GM21717 (cell line): ENCODE data around the gene ADGRV1.

ENCODE experiments used
- ATAC-seq: cut with Tn5 transposase; IDR thresholded peaks from one replicate; pipeline ENCODE4 v1.9.1; 2021; ENCODE audit warnings: mild to moderate bottlenecking, moderate library complexity; ENCODE audit not compliant: unreplicated experiment

ADGRV1 gene

DNA sequence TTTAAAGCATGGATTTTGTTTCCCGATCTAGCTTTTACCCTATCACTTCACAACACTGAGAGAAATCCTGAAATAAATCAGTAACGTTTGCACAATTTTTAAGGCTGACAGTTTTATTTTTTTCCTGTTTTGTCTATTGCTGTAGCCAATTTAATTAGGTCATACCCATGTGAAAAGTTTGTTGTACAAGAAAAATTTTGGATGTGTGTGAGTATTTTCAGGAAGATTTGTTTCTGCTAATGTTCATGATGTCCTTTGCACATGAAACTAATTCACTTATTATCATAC, 586.7 kb downstream of the ADGRV1 start:
- ATAC-seq = no peak

DNA sequence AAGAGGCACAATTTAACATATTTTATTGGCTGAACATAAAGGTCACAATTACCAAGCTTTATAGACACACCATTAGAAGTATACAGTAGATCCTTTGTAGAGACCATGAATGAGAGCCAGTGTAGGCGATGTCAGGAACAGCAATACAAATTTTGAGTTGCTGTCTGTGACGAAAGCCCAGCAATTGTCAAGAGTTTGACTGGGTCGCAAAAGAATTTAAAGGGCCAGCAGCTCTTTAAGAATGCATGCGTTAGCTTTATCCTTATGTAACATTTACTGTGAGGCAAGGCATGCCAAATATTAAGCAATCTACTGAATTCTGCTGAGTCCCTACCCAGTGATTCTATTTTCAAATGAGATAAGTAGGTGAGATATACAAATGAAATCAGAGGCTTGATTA, 587.6 kb downstream of the ADGRV1 start:
- ATAC-seq = no peak

DNA sequence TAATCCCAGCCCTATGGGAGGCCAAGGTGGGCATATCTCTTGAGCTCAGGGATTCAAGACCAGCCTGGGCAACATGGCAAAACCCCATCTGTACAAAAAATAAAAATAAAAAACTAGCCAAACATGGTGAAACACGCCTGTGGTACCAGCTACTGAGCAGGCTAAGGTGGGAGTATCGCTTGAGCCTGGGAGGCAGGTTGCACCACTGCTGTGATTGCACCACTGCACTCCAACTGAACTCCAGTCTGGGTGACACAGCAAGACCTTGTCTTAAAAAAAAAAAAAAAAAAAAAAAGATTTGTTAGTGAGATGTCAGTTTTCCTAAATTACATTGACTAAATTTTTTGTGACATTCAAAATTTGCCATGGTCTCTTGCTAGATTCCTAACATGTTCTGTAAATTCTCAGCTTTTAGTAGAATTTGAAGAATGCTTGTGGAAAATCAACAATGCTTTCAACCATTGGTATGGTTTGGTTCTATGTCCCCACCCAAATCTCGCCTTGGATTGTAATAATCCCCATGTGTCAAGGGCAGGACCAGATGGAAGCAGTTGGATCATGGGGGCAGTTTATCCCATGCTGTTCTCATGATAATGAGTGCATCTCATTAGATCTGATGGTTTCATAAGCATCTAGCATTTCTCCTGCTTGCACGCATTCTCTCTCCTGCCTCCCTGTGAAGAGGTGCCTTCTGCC, 588.5 kb downstream of the ADGRV1 start:
- no peak for ATAC-seq

DNA sequence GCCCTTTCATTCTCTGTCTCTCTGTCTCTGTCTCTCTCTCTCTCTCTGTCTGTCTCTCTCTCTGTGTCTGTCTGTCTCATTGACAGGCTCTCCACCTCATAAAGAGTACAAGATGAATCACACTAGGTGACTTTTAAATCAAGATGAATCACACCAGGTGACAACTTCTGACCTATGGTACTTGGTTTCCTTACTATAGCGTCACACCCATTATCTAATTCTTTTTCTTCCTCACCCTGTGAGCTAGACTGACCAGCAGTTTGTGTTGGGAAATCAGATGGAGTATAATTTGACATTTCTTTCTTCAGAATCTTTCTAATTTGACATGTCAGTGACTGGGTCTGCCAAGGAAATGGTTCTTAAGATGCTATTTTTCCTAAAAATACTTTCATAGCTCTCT, 591.6 kb downstream of the ADGRV1 start:
- no peak for ATAC-seq

DNA sequence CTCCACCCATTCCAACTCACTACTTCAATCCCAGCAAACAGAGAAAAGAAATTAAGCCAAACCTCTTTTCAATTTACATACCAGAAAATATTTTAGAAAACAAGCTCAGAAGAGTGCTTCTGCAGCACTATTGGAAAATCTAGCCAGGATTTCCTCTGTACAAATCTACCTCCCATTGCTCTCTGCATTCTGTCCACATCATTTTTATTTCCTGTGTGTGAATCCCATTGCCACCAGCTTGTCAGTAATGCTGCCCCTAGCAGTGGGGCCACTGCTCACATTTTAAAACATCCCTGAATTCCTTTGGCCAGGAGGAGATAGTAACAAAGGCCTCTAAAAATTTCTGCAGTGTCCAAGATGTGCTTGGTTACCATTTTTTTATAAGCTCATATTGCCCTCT, 592.0 kb downstream of the ADGRV1 start:
- ATAC-seq = no peak

DNA sequence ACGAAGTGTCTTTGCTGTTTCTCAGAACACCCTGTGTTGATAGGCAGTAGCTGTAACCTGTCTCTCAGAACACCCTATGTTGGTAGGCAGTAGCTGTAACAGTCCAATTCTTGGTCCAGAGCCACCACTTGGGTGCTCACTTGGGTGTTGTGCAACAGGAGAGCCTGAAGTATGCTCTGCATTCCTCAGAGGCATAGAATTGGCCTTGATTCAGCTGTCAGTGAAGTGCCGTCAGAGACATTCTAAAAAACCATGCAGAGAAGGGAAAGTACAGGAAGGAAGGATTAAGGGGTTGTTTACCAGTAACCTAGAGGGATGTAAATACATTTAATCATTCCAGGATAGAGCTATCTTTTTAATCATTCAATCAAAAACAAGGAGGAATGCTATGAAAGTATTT, 593.4 kb downstream of the ADGRV1 start:
- ATAC-seq = no peak

DNA sequence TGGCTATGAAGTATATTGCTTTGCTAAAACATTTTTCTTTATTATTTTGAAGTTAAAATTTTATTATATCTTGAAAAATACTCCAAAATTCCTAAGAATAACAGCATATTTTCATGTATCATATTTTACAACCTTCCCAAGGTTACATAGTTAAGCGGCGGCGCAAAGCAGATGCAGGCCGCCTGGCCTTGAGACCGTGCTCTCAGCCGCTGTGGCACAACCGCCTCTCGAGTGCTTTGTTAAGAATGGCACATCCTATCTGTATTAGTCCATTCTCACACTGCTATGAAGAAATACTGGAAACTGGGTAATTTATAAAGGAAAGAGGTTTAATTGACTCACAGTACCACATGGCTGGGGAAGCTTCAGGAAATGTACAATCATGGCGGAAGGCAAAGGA, 595.7 kb downstream of the ADGRV1 start:
- ATAC-seq = no peak

DNA sequence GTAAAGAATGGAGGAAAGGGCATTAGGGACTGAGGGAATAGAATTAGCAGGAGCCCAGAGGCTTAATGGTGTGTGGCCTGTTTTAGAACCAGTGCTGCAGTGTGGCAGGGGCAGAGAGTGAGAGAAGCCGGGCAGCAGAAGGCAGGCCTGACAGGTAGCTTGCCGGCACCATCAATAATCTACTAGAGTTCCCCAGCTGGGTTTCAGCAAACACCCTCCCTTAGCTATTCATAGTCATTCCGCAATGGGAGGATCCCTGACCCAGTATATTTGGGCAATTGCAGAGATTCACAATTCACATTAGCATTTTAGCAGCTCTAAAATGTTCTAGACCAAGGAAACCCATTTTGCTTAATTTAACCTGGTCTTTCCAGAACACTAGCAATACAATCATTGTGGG, 596.7 kb downstream of the ADGRV1 start:
- ATAC-seq = no peak

DNA sequence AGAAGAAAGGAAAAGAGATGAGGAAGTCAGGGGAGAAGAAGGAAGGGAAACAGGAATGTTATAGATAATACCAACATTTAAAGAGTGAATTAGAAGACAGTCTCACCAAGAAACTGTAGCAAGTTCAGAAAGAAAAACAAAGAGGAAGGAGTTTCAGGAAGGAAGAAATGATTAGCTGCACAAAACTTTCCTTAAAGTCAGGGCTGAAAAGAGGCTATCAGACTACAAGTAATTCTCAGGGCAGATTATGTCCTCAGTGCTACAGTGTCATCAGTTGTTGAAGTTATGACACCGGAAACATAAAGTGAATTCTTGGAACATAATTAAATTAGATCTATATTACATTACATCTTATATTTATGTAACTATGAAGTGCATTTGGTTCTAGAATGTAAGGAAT, 597.6 kb downstream of the ADGRV1 start:
- ATAC-seq = no peak

DNA sequence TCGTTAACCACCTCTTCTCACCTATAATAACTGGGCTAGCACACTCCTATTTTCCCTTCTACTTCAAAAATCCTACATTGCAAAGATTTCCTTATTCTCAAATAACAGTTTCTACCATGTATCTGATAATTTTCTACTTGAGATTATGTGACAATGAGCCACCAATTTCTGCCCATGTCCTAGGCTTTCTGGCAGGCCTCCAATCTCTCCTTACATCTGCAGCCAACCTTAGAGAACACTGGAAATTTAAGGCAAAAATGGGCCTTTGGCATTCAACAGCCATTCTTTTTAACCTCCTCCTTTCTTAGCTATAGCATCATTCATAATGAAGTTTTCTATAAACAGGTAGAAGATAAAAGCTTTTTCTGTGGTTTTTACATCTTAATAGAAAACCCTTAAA, 599.4 kb downstream of the ADGRV1 start:
- ATAC-seq = no peak

DNA sequence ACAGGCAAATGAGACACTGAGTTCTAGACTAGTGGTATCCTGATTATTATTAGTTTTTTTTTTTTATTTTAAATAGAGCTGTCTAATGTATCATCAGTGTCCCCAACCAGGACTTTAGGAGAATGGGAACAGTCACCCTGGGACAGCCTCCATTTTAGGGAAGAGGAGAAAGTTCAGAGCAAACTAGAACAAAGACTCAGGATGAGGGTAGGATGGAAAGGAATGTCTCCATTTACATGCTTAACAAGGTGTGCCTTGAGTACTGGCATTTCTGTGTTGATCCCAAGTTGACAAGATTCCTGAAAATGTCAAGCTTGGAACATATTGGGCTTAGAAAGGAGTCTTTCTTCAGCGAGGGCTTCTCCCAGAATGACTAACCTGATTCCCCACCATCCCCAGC, 601.0 kb downstream of the ADGRV1 start:
- no peak for ATAC-seq

DNA sequence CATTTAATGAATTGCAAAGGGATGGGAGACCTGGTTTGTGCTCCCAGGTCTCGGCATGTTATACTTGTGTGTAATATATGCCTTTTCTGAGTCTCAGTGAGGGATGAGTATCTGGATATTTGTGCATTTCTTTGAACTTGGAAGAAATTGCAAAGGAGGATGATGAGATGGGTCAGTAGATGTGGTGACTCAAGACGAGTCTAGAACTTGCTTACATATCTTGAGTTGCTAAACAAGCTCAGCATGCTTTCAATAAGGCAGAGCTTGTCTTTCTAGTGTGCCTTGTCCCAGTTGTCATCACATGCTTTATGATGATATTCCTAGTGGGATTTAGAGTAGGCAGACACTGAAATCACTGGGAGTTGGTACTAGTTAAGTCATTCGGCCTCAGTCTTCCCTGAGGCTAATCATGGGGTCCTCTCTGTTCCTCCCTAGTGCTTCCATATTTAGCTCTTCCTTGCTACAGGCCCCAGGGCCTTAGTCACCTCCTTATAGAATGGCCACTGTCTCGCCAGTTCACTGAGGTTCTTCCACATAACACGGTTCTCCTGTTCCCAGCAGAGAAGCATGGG, 602.2 kb downstream of the ADGRV1 start:
- no peak for ATAC-seq

DNA sequence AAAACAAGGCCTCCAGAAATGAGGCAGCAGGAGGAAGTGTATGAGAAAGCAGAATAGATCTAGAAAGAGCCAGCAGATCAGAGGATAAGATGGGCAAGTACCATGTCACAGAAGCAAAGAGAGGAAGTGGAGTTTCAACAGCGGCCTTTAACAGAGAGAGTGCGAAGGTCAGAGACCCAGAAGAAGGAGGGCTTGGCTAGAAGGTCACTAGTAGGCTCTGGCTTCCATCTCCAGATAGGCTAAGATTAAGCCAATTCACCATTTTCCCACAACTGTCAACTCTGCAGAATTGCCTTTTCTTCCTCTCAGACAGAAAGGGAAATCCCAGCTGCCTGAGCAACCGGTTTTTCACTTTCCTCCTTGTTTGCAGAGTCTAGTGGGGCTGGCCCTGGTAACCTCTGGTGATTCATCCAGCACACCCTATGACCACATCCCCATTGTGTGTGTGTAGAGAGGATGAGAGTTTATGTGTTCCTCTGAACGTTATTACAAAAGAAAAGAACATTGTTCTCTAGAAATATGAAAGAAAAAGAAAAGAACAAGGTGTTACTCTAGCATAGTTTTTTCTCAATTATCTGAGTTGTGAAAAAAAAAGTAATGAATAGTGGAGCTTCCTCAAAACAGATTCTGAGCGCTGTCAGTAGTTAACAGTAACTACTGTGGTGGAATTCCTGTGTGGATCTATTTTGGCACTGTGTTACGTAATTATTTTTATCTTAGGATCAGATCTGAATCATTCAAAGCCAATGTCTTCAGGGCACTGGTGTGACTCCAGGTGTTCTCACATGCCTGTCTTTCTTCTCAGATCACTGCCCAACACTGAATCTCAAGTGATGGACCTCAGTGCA, 604.2 kb downstream of the ADGRV1 start:
- ATAC-seq = peak; percentile 99

DNA sequence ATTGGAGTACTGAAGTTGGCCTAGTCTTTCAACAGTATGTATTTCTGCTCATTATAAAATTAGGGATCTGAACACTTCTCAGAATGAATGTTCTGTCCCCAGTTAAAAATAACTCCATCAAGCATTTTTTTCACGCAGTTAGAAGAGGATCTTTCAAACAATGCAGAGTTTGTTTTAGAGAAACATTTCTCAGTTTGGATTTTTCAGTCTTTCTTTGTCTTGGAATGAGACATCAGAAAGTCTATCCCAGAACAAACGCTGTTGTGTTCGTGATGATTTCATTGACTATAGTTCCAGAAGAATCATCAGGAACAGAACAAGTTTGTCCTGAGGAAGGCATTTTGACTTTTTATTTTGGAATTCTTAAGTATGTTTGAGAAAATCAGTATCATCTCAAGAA, 605.8 kb downstream of the ADGRV1 start:
- ATAC-seq = no peak

DNA sequence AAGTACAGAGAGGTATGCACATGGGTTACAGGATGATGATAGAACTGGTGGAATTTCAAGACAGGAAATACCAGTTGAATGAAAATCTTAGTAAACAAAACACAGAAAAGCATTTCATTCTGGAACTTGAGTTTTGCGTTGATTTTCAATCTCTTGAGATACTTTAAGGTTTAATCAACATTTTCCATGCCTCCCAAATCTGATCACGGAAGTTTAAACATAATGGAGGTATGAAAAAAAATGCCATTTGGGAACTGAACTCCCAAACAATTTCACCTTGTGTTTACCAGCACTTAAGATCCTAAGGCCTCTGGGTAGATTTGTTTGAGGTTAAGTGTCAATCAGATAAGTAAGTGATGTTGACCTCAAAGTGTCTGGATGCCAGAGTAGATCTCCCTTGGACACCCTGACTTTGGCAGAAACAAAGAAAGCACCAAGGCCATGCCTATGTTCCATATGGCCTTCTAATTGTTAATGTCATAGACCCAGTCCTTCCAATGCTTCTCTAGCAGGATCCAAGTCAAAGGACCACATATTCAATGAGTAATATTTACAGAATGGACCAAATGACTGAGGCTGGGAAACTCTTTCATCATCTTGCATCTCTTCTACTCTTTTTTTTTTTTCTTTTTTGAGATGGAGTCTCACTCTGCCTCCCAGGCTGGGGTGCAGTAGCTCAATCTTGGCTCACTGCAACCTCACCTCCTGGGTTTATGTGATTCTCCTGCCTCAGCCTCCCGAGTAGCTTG, 607.6 kb downstream of the ADGRV1 start:
- no peak for ATAC-seq

DNA sequence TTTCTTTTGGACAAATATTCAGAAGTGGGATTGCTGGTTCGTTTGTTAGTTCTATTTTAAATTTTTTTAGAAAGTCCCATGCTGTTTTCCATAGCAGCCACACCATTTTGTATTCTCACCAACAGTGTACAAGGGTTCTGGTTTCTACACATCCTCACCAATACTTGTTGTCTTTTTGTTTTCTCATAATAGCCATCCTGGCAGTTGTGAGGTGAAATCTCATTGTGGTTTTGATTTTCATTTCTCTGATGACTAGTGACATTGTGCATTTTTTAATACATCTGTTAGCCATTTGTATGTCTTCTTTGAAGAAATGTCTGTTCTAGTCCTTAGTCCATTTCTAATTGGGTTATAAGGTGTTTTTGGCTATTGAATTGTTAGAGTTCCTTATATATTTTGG, 610.3 kb downstream of the ADGRV1 start:
- ATAC-seq = no peak

DNA sequence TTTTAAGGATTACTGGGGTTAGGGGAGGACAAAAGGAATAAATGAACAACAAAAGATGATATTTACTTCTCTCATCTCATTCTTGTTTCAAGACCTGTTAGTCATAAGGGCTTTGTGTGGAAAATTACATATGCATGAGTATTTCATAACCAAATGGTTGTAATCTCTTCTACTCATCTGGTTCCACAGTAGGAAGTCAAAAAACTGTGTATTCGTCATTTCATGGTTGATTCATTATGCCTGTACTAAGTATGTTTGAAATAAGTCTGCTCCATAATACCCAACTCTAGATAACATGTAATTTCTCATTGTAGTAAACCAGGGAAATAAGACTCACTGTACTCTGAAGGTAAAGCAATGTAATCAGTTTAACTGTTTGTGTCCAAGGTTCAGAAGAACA, 611.7 kb downstream of the ADGRV1 start:
- ATAC-seq = no peak

DNA sequence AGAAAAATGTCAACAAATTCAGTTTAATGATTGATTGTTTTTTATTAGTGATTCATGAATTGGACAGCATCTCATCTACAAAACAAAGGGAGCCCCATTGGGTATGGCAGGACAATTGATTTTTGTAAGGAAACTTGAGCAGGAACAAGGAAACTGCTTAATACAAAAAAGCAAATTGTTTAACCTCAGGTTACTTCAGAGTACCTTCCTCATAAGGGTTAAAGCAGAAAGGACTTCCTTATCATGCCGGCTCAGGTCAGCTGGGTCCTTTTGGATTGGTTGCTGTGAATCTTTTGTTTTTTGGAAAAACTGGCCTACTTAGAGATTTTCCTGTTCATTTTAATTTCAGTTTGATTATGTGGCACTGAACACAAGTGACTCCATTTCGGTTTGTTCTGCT, 612.7 kb downstream of the ADGRV1 start:
- no peak for ATAC-seq

DNA sequence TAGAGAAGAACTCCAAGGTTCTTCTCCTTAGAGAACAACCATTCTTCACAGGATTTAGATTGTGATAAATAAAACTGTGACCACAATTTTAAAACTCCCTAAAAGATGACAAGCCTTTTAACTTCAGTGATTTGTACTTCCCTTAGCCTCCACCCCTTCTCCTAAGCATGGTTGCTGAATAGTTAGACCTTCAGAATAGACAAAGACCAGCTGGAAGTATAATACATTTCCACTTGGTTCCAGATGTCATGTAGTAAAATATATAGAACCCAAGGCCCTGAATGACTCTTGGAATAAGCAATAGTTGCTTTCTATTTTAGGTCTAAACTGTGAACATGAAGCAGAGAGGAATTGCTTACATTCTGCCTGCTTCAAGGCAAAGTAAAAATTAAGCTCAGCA, 615.8 kb downstream of the ADGRV1 start:
- ATAC-seq = no peak

DNA sequence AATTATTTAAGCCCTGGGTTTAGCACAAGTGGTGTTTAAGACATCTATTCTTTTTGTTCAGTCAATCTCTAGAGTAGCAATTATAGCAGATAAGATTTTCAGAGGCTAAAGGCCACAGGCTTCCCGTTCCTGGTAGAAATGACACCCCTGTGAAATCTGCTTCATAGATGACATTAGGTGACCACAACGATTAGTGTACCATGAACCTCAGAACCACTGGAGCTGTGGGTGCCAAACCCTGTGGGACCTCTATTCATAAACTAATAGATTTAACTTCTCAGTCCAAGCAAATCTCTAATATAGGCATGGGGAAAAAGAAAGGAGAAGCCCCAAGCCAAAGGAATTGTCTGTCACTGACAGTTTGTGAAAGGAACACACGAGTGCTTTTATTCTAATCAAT, 617.1 kb downstream of the ADGRV1 start:
- no peak for ATAC-seq

DNA sequence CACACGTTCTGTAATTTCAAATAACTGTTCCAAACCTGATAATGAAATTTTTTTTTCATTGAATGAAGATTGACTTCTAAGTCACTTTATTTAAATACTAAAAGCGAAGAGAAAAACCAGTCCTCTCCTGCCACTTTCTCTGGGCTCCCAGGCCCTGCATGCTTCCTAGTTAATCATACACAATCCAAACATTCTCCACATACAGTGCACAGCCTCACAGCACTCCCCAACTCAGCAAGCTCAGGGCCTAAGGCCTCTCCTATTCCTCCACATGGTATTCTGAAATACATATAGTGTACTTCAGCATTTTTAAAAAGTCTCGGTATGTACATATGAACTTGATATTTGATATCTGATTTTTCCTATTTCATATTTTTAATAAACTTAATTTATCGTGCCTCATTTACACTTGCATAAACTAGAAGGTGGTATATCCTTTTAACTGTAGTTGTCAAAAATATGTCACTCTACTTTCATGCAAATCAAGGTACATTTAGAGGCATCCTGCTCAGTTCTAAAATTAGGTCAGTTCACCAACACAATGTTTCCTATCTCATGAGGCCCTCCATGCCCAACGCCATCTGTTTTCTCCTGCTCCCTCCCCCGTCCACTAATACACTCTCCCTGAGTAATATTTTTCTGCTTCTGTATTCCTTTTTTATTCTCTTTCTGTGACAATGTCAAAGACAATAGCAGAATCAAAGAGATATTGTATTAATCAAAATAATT, 617.9 kb downstream of the ADGRV1 start:
- ATAC-seq = no peak
